ENCODE data around the gene LIPC. TPM values are rescaled to one million over a fixed set of nuclear protein-coding genes. Genes with fewer than 3 reads are reported as not detected.

The LIPC gene
- polyA plus RNA-seq, 1 of the 3 experiments (the other 2 are of a cell fraction) = not detected

DNA sequence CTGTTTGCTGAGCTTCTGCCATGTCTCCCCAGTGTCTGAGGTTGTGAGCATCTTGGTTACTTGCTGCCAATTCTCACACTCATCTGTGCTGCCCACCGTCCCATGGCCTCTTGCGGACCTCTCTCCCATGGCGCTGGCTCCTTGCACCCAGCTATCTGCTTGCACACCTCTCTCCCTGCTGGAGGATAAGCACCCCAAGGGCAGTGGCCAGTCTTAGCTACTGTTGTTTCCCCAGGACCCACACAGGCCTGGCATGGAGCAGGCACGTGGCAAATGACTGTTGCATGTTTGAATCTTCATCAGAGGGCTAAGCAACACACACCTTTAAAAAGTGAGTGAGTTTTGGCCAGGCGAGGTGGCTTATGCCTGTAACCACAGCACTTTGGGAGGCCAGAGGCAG lies 14.7 kb downstream of the LIPC start:
- CTCF ChIA-PET = interaction anchor here (1.1 kb wide), 1 partner anchor 218 kb away, joined by 3 read pairs; no protein-coding TSS in a partner anchor
- H3K36me3 ChIP-seq (replicated peaks in 1 of 2; ENCODE audit: control insufficient read depth in 1 of 2, insufficient read depth in 2 of 2, low read length in 1 of 2) = no peaks in the 10 kb centered on the region
- WGBS (ENCODE audit: low lambda C conversion rate) = 87% methylated on average over 4 of the region's 5 CpGs
- no peaks in the 10 kb centered on the region for H3K9me2 ChIP-seq
- no peaks in the 10 kb centered on the region for H3K9me3 ChIP-seq
- no peak overlapping the region for H3K4me3 ChIP-seq (ENCODE audit: low read depth in 2 of 2, low read length in 1 of 2)
- H3K4me2 ChIP-seq = no peak overlapping the region
- POLR2A ChIA-PET = no interaction called here
- H3K27me3 ChIP-seq (ENCODE audit: insufficient read depth) = no peaks in the 10 kb centered on the region
- no peaks in the 10 kb centered on the region for H4K20me1 ChIP-seq (ENCODE audit: insufficient read depth)
- TF ChIP-seq EP300 (IDR thresholded peaks at IDR 0.05; ENCODE audit: borderline replicate concordance in 1 of 2, low read depth in 1 of 2, low read length in 1 of 2) (no peak), RAD21 (IDR thresholded peaks at IDR 0.05; ENCODE audit: low read length) (no peak), RXRA (IDR thresholded peaks at IDR 0.05; ENCODE audit: borderline replicate concordance, low read depth) (no peak), EZH2phosphoT487 (IDR thresholded peaks at IDR 0.05; ENCODE audit: borderline replicate concordance, low read depth) (no peak), GABPA (IDR thresholded peaks at IDR 0.05; ENCODE audit: low read depth) (no peak), TEAD4 (IDR thresholded peaks at IDR 0.05; ENCODE audit: borderline replicate concordance, insufficient read depth) (no peak), ELF1 (IDR thresholded peaks at IDR 0.05) (no peak), RCOR1 (IDR thresholded peaks at IDR 0.05; ENCODE audit: low read length) (no peak), MXI1 (IDR thresholded peaks at IDR 0.05; ENCODE audit: low read depth, low read length) (no peak)
- TF ChIP-seq, protein P1, sequence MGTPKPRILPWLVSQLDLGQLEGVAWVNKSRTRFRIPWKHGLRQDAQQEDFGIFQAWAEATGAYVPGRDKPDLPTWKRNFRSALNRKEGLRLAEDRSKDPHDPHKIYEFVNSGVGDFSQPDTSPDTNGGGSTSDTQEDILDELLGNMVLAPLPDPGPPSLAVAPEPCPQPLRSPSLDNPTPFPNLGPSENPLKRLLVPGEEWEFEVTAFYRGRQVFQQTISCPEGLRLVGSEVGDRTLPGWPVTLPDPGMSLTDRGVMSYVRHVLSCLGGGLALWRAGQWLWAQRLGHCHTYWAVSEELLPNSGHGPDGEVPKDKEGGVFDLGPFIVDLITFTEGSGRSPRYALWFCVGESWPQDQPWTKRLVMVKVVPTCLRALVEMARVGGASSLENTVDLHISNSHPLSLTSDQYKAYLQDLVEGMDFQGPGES (IDR thresholded peaks at IDR 0.05; ENCODE audit: low read depth, low read length) = no peak
- H3K27ac ChIP-seq (ENCODE audit: low read depth in 2 of 2, low read length in 1 of 2) = no peak overlapping the region
- no peak for DNase-seq
- no peaks in the 10 kb centered on the region for H3K79me2 ChIP-seq (ENCODE audit: insufficient read depth)
- no peak overlapping the region for H3K9ac ChIP-seq
- H3F3A ChIP-seq (replicated peaks; ENCODE audit: insufficient read depth) = no peaks in the 10 kb centered on the region
- no peak overlapping the region for H2AFZ ChIP-seq (ENCODE audit: low read depth)
- peaks cover 0 to 4% of the 10 kb centered on the region in 2 experiments; a peak in 1 of 4 replicates for H3K4me1 ChIP-seq (ENCODE audit: control insufficient read depth in 1 of 2, insufficient read depth in 2 of 2, low read depth in 1 of 2, low read length in 1 of 2)

DNA sequence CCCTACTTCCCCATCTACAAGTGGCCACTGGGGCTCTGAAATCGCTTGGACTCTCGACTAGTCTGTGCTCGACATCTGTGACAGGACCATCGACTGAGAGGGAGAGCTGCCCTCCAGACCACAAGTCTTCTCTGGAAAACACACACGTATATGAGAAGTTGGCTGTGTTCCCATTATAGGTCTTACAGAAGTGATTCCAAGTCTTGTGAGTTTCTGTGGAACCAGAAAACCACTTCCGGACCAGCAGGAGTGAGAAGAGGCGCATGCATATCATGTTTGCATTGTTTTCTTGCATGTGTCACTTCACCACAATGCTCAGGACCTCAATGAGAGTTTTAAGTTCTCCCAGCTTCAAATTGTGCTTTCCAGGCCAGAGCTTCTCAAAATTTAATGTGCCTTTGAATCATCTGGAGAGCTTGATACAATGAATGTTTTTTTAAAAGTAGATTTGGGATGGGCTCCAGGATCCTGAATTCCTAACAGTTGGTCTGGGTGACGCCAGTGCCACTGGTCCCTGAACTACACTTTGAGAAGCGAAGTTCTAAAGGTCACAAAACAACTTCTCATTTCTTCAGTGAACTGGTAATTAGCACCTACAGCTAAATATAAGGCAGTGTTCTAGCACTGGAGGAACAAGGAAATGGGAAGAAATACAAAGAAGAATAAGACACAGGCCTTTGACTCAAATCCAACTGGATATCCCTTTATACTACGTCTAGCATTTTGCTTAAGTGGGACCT lies 15.7 kb downstream of the LIPC start:
- no peak for DNase-seq
- Histone ChIP-seq H3F3A (replicated peaks; ENCODE audit: insufficient read depth) (no peaks in the 10 kb centered on the region), H3K4me3 (ENCODE audit: low read depth in 2 of 2, low read length in 1 of 2) (no peak overlapping the region), H3K4me1 (ENCODE audit: control insufficient read depth in 1 of 2, insufficient read depth in 2 of 2, low read depth in 1 of 2, low read length in 1 of 2) (no peaks in the 10 kb centered on the region), H3K4me2 (no peak overlapping the region), H3K27ac (ENCODE audit: low read depth in 2 of 2, low read length in 1 of 2) (no peak overlapping the region), H3K36me3 (replicated peaks in 1 of 2; ENCODE audit: control insufficient read depth in 1 of 2, insufficient read depth in 2 of 2, low read length in 1 of 2) (no peaks in the 10 kb centered on the region), H3K27me3 (ENCODE audit: insufficient read depth) (no peaks in the 10 kb centered on the region), H3K9me2 (no peaks in the 10 kb centered on the region), H2AFZ (ENCODE audit: low read depth) (no peak overlapping the region), H3K9me3 (no peaks in the 10 kb centered on the region), H3K9ac (no peak overlapping the region), H3K79me2 (ENCODE audit: insufficient read depth) (no peaks in the 10 kb centered on the region), H4K20me1 (ENCODE audit: insufficient read depth) (no peaks in the 10 kb centered on the region)
- WGBS (ENCODE audit: low lambda C conversion rate) = 89% methylated on average over 10 of the region's 10 CpGs
- no peak for TF ChIP-seq JUND (IDR thresholded peaks at IDR 0.05)
- no peak for TF ChIP-seq SIN3A (IDR thresholded peaks at IDR 0.05; ENCODE audit: borderline replicate concordance, low read depth, low read length)
- no peak for TF ChIP-seq EZH2phosphoT487 (IDR thresholded peaks at IDR 0.05; ENCODE audit: borderline replicate concordance, low read depth)
- no peak for TF ChIP-seq MEF2A (IDR thresholded peaks at IDR 0.05; ENCODE audit: borderline replicate concordance, low read depth)
- TF ChIP-seq TAF1 (IDR thresholded peaks at IDR 0.05; ENCODE audit: borderline replicate concordance, low read depth, low read length) = no peak
- TF ChIP-seq NRF1 (IDR thresholded peaks at IDR 0.05; ENCODE audit: low read depth, low read length) = no peak
- TF ChIP-seq RAD21 (IDR thresholded peaks at IDR 0.05; ENCODE audit: low read length) = no peak
- TF ChIP-seq SMC3 (IDR thresholded peaks at IDR 0.05; ENCODE audit: low read depth, low read length) = no peak
- TF ChIP-seq, protein P2, sequence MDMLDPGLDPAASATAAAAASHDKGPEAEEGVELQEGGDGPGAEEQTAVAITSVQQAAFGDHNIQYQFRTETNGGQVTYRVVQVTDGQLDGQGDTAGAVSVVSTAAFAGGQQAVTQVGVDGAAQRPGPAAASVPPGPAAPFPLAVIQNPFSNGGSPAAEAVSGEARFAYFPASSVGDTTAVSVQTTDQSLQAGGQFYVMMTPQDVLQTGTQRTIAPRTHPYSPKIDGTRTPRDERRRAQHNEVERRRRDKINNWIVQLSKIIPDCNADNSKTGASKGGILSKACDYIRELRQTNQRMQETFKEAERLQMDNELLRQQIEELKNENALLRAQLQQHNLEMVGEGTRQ (IDR thresholded peaks at IDR 0.05; ENCODE audit: borderline replicate concordance, low read depth, low read length) = no peak
- ChIA-PET CTCF (interaction anchor here (0.8 to 1.4 kb wide), 3 partner anchors 10 to 219 kb away, joined by 3 read pairs; no protein-coding TSS in a partner anchor), POLR2A (no interaction called here)
